Lung (tissue), 12 donors: Measurements from ENCODE around the gene NDUFS2. TPM values are rescaled to one million over a fixed set of nuclear protein-coding genes. Genes with fewer than 3 reads are reported as not detected.

Source experiments
- ATAC-seq: fragments of 200-7000 bp; cut with Tn5 transposase; one replicate; pipeline ENCODE4 v1.9.1; 2020; ENCODE audit warnings: moderate number of reproducible peaks; ENCODE audit not compliant: insufficient read depth, low FRiP score
- DNase-seq, 3 donors: peaks; one replicate each; pipeline ENCODE4 v3.0.0-alpha.2; 2013 to 2017
- H3K27ac ChIP-seq, 2 donors: one replicate each; pipeline ENCODE4 v1.5.1; 2013; ENCODE audit warnings: mild to moderate bottlenecking in 2 of 2, moderate library complexity in 2 of 2, control low read depth in 1 of 2, inconsistent platforms in 1 of 2, low read depth in 1 of 2, low read length in 1 of 2
- H3K27me3 ChIP-seq, 3 donors: one replicate each; pipeline ENCODE4 v1.5.1; 2013; ENCODE audit warnings: low read length in 2 of 3; ENCODE audit not compliant: control insufficient read depth in 3 of 3, insufficient read depth in 3 of 3
- H3K36me3 ChIP-seq, 4 donors: one replicate each; pipeline ENCODE4 v1.5.1; 2013; ENCODE audit warnings: low read length in 4 of 4, mild to moderate bottlenecking in 1 of 4, moderate library complexity in 1 of 4; ENCODE audit not compliant: control insufficient read depth in 4 of 4, insufficient read depth in 4 of 4
- H3K4me1 ChIP-seq, 5 donors: one replicate each; pipeline ENCODE4 v1.5.1; 2013; ENCODE audit warnings: low read length in 5 of 5, mild to moderate bottlenecking in 2 of 5, moderate library complexity in 1 of 5; ENCODE audit not compliant: control insufficient read depth in 5 of 5, insufficient read depth in 5 of 5
- H3K4me3 ChIP-seq: one replicate; pipeline ENCODE4 v1.5.1; 2013; ENCODE audit warnings: mild to moderate bottlenecking, control low read depth, moderate library complexity
- H3K9ac ChIP-seq, 2 donors: one replicate each; pipeline ENCODE4 v1.5.1; 2013; ENCODE audit warnings: low read length in 2 of 2, control low read depth in 1 of 2; ENCODE audit not compliant: insufficient read depth in 1 of 2
- H3K9me3 ChIP-seq, 4 donors: one replicate each; pipeline ENCODE4 v1.5.1; 2013; ENCODE audit warnings: low read length in 3 of 4, mild to moderate bottlenecking in 1 of 4, moderate library complexity in 1 of 4; ENCODE audit not compliant: control insufficient read depth in 4 of 4, insufficient read depth in 3 of 4
- CTCF ChIP-seq: IDR thresholded peaks from 2 replicates; pipeline ENCODE4 v1.5.1; 2012; ENCODE audit warnings: mild to moderate bottlenecking; ENCODE audit errors: control extremely low read depth, extremely low read depth
- WGBS, 2 donors: extraction: QIAGEN DNeasy Blood & Tissue Kit; methylation state at CpG; one replicate each; pipeline ENCODE4 v1.1.7; 2013; 5-methylcytosine and 5-hydroxymethylcytosine counted together
- polyA plus RNA-seq, 2 donors: library from polyadenylated mRNA; stranded (reverse); fragments of 200-250 nt; gene quantifications; one replicate each; pipeline ENCODE4 v1.2.1, GENCODE V29; 2013
- total RNA-seq, 2 donors: library from RNA; depleted of rRNA in 1 of 2; stranded (reverse); fragments of >200 nt in 1 of 2; gene quantifications; one replicate each; pipeline ENCODE4 v1.2.1, GENCODE V29; 2014 to 2021
- donor health status: control.
- donor health status: control.
- donor health status: Bipolar disorder and iron deficiency.
- donor health status: healthy.
- donor health status: DM: yes; HTN: yes; CAD: no.

The NDUFS2 gene
- total and polyA plus RNA-seq, 4 donors, result 40.2 to 104 (median 88.1) TPM

DNA sequence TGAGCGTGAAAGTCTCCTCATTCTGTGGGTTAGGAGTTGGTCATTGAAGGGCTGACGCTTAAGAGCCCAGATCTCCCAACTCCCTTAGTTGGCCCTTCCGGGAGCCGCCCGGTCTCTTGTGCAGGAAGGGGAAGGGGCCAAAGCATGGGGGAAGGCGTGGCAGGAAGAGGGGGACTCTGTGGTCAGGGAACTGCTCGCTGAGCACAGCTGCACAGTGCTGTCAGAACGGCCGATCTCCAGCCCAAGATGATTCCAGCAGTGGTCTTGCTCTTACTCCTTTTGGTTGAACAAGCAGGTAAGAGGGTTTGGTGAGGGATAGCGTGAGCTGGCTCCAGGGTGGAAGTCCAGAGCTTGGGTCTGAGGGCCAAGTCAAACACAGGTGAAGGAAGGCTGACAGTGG, 12.9 kb downstream of the NDUFS2 start, which contains the start of gene FCER1G:
Gene FCER1G, plus strand, starts transcription at position 220 of the 400 bp plus-strand sequence. Its CDS starts 27 bp downstream, at position 247.
- Histone ChIP-seq H3K4me1 (peaks cover 0 to 3% (median 0%) of the 10 kb centered on the region in 5 donors), H3K27me3 (no peaks in the 10 kb centered on the region), H3K36me3 (peaks cover 28 to 32% (median 31%) of the 10 kb centered on the region in 4 donors), H3K27ac (peak within 1 kb of the TSS in 1 of 2 donors; percentile 85), H3K9me3 (no peaks in the 10 kb centered on the region), H3K9ac (no peak within 1 kb of the TSS), H3K4me3 (peak within 1 kb of the TSS; percentile 20)
- TF ChIP-seq CTCF, result no peak
- no peak for ATAC-seq
- 24 to 69% methylated on average over 10 of the region's 10 CpGs for WGBS, 2 donors
- DNase-seq, result peak in 1 of 3 donors; percentile 21

GRCh38 chr1:161216945-161217712, 15.0 kb downstream of the NDUFS2 start:
- Histone ChIP-seq H3K4me1 (peaks cover 0 to 3% (median 0%) of the 10 kb centered on the region in 5 donors), H3K4me3 (no peak overlapping the region), H3K9me3 (no peaks in the 10 kb centered on the region), H3K36me3 (peaks cover 13 to 19% (median 15%) of the 10 kb centered on the region in 4 donors), H3K27ac (peak overlapping the region; percentile 41 to 91), H3K27me3 (no peaks in the 10 kb centered on the region), H3K9ac (no peak overlapping the region)
- WGBS, 2 donors, result 17 to 27% methylated on average over 7 of the region's 7 CpGs
- DNase-seq, result peak in 1 of 3 donors; percentile 32
- TF ChIP-seq CTCF, result no peak
- peak; percentile 58 for ATAC-seq

DNA sequence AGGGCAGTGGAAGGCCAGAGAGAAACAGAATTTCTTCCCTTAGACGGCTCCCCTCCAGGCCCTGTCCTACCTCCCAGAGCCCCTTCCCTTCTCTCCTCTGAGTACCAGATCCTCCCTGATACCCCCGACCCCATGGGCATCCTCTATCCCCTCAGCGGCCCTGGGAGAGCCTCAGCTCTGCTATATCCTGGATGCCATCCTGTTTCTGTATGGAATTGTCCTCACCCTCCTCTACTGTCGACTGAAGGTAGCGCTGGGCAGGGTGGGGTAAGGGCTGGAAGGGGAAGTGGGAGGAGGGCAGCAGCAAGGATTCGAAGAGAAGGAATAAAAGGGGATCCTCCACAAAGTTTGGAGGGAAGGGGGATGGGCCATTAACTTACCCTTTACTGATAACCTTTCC, 15.7 kb downstream of the NDUFS2 start:
- TF ChIP-seq CTCF, result no peak
- peaks cover 10 to 13% (median 11%) of the 10 kb centered on the region in 4 donors for H3K36me3 ChIP-seq
- H3K9ac ChIP-seq, result no peak overlapping the region
- H3K4me3 ChIP-seq, result no peak overlapping the region
- no peak for ATAC-seq
- no peaks in the 10 kb centered on the region for H3K27me3 ChIP-seq
- H3K4me1 ChIP-seq, result peaks cover 0 to 3% (median 0%) of the 10 kb centered on the region in 5 donors
- DNase-seq, result no peak
- WGBS, 2 donors, result 37 to 61% methylated on average over 5 to 6 of the region's 6 CpGs
- H3K27ac ChIP-seq, result peak overlapping the region; percentile 41 to 75
- H3K9me3 ChIP-seq, result no peaks in the 10 kb centered on the region
